ENCODE results near the gene SEMA3B.
"Not testable (repeated sequence)": the region's sequence is repeated elsewhere in the genome, so short reads cannot be mapped to it uniquely, and the experiment has no call there.

The SEMA3B gene

DNA sequence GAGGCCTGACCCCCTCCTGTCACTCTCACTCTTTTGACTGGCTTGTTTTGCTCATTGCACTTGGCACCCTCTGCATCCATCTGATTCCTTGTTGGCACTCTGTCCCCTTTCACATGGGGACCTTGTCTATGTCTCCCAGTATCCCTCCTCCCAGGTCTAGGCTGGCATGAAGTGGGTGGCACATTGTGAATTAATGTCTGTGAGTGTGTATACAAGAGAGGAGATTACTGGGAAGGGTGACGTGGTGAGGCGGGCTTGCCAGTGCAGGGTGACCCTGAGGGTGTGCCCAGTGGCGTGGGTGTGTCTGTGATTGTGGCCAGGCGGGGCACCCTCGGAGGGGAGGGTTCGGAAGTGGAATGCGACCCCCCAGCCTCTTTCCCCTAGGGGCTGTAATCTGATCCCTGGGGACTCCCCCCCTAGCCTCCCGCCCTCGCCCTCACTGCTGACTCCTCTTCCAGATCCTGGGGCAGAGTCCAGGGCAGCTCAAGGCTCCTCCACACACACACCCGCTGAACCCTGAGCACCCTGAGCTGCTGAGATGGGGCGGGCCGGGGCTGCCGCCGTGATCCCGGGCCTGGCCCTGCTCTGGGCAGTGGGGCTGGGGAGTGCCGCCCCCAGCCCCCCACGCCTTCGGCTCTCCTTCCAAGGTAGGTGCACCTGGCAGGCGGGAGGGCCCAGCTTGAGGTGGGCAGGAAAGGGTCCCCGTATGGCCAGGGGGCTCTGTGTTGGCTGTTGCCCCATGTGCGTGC is at the start of gene SEMA3B:
Gene SEMA3B, plus strand, starts transcription at position 445 of the 749 bp plus-strand sequence. Its CDS starts 94 bp downstream, at position 539.
- Histone ChIP-seq H3K4me1 (ENCODE audit: control insufficient read depth, insufficient read depth, low read length) (peaks cover 83% of the 10 kb centered on the region), H3K9ac (ENCODE audit: low read length) (peak within 1 kb of the TSS; percentile 93), H3K27me3 (ENCODE audit: control insufficient read depth, insufficient read depth, low read length) (no peaks in the 10 kb centered on the region), H3K4me3 (ENCODE audit: low read length) (peak within 1 kb of the TSS; percentile 71), H3K36me3 (ENCODE audit: control insufficient read depth, insufficient read depth, low read length) (no peaks in the 10 kb centered on the region), H3K9me3 (ENCODE audit: control insufficient read depth, low read length) (no peaks in the 10 kb centered on the region)

DNA sequence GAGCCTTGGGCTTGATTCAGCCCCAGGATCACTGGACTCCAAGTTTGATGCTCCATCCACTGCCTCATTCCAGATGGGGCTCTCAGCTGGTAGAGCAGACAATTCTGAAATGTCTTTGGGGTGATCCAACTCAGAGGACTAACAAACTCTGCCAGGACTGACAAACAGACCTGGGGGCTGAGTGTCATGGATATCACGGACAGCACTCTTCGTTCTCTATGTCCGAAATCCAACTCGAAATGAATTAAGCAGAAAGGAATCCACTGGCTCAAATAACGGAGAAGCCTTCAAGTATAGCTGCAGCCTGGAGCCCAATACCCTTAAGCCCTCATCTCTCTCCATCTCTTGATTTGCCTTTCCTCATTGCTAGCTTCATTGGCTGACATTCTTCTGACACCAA is 49.7 kb upstream of the SEMA3B start:
- Histone ChIP-seq H3K27me3 (ENCODE audit: control insufficient read depth, insufficient read depth, low read length) (peaks cover 2% of the 10 kb centered on the region), H3K4me3 (ENCODE audit: low read length) (no peak overlapping the region), H3K9ac (ENCODE audit: low read length) (no peak overlapping the region), H3K36me3 (ENCODE audit: control insufficient read depth, insufficient read depth, low read length) (no peaks in the 10 kb centered on the region), H3K9me3 (ENCODE audit: control insufficient read depth, low read length) (no peaks in the 10 kb centered on the region), H3K4me1 (ENCODE audit: control insufficient read depth, insufficient read depth, low read length) (peaks cover 4% of the 10 kb centered on the region)

- Histone ChIP-seq H3K9me3 (ENCODE audit: control insufficient read depth, low read length) (no peaks in the 10 kb centered on the region), H3K36me3 (ENCODE audit: control insufficient read depth, insufficient read depth, low read length) (no peaks in the 10 kb centered on the region), H3K4me1 (ENCODE audit: control insufficient read depth, insufficient read depth, low read length) (peaks cover 4% of the 10 kb centered on the region), H3K9ac (ENCODE audit: low read length) (no peak overlapping the region), H3K4me3 (ENCODE audit: low read length) (no peak overlapping the region), H3K27me3 (ENCODE audit: control insufficient read depth, insufficient read depth, low read length) (peaks cover 2% of the 10 kb centered on the region)
Observed at GRCh38 chr3:50220109-50220508, 48.8 kb upstream of the SEMA3B start.

GRCh38 chr3:50221051-50221410 is 47.9 kb upstream of the SEMA3B start:
- Histone ChIP-seq H3K9me3 (ENCODE audit: control insufficient read depth, low read length) (no peaks in the 10 kb centered on the region), H3K4me1 (ENCODE audit: control insufficient read depth, insufficient read depth, low read length) (peaks cover 7% of the 10 kb centered on the region)

GRCh38 chr3:50221411-50222168 is 47.4 kb upstream of the SEMA3B start:
- Histone ChIP-seq H3K27me3 (ENCODE audit: control insufficient read depth, insufficient read depth, low read length) (peaks cover 2% of the 10 kb centered on the region), H3K4me1 (ENCODE audit: control insufficient read depth, insufficient read depth, low read length) (peaks cover 12% of the 10 kb centered on the region), H3K36me3 (ENCODE audit: control insufficient read depth, insufficient read depth, low read length) (no peaks in the 10 kb centered on the region), H3K9me3 (ENCODE audit: control insufficient read depth, low read length) (no peaks in the 10 kb centered on the region), H3K4me3 (ENCODE audit: low read length) (no peak overlapping the region), H3K9ac (ENCODE audit: low read length) (no peak overlapping the region)

More at GRCh38 chr3:50221051-50221410, 47.9 kb upstream of the SEMA3B start:
- H3K36me3 ChIP-seq (ENCODE audit: control insufficient read depth, insufficient read depth, low read length), result no peaks in the 10 kb centered on the region
- H3K4me3 ChIP-seq (ENCODE audit: low read length), result no peak overlapping the region
- H3K9ac ChIP-seq (ENCODE audit: low read length), result no peak overlapping the region
- H3K27me3 ChIP-seq (ENCODE audit: control insufficient read depth, insufficient read depth, low read length), result peaks cover 2% of the 10 kb centered on the region

- Histone ChIP-seq H3K36me3 (ENCODE audit: control insufficient read depth, insufficient read depth, low read length) (no peaks in the 10 kb centered on the region), H3K27me3 (ENCODE audit: control insufficient read depth, insufficient read depth, low read length) (peaks cover 2% of the 10 kb centered on the region), H3K4me3 (ENCODE audit: low read length) (no peak overlapping the region), H3K4me1 (ENCODE audit: control insufficient read depth, insufficient read depth, low read length) (peaks cover 18% of the 10 kb centered on the region), H3K9ac (ENCODE audit: low read length) (no peak overlapping the region), H3K9me3 (ENCODE audit: control insufficient read depth, low read length) (no peaks in the 10 kb centered on the region)
Observed at GRCh38 chr3:50222169-50222528, 46.8 kb upstream of the SEMA3B start.

GRCh38 chr3:50224639-50225038 is 44.3 kb upstream of the SEMA3B start:
- no peaks in the 10 kb centered on the region for H3K36me3 ChIP-seq (ENCODE audit: control insufficient read depth, insufficient read depth, low read length)
- no peak overlapping the region for H3K4me3 ChIP-seq (ENCODE audit: low read length)
- H3K27me3 ChIP-seq (ENCODE audit: control insufficient read depth, insufficient read depth, low read length), result no peaks in the 10 kb centered on the region
- peaks cover 24% of the 10 kb centered on the region for H3K4me1 ChIP-seq (ENCODE audit: control insufficient read depth, insufficient read depth, low read length)
- no peaks in the 10 kb centered on the region for H3K9me3 ChIP-seq (ENCODE audit: control insufficient read depth, low read length)
- H3K9ac ChIP-seq (ENCODE audit: low read length), result no peak overlapping the region

- Histone ChIP-seq H3K27me3 (ENCODE audit: control insufficient read depth, insufficient read depth, low read length) (no peaks in the 10 kb centered on the region), H3K4me1 (ENCODE audit: control insufficient read depth, insufficient read depth, low read length) (peaks cover 29% of the 10 kb centered on the region), H3K36me3 (ENCODE audit: control insufficient read depth, insufficient read depth, low read length) (no peaks in the 10 kb centered on the region), H3K9me3 (ENCODE audit: control insufficient read depth, low read length) (no peaks in the 10 kb centered on the region), H3K9ac (ENCODE audit: low read length) (peak overlapping the region; percentile 66), H3K4me3 (ENCODE audit: low read length) (peak overlapping the region; percentile 6)
Observed at GRCh38 chr3:50226888-50227389, 42.0 kb upstream of the SEMA3B start.

GRCh38 chr3:50227390-50228183 is 41.4 kb upstream of the SEMA3B start:
- Histone ChIP-seq H3K36me3 (ENCODE audit: control insufficient read depth, insufficient read depth, low read length) (no peaks in the 10 kb centered on the region), H3K9ac (ENCODE audit: low read length) (peak overlapping the region; percentile 66), H3K9me3 (ENCODE audit: control insufficient read depth, low read length) (no peaks in the 10 kb centered on the region), H3K4me1 (ENCODE audit: control insufficient read depth, insufficient read depth, low read length) (peaks cover 29% of the 10 kb centered on the region), H3K4me3 (ENCODE audit: low read length) (peak overlapping the region; percentile 72), H3K27me3 (ENCODE audit: control insufficient read depth, insufficient read depth, low read length) (no peaks in the 10 kb centered on the region)

- H3K36me3 ChIP-seq (ENCODE audit: control insufficient read depth, insufficient read depth, low read length); H3K9me3 ChIP-seq (ENCODE audit: control insufficient read depth, low read length); H3K27me3 ChIP-seq (ENCODE audit: control insufficient read depth, insufficient read depth, low read length): not testable (repeated sequence)
- Histone ChIP-seq H3K4me3 (ENCODE audit: low read length) (peak overlapping the region; percentile 72), H3K4me1 (ENCODE audit: control insufficient read depth, insufficient read depth, low read length) (peaks cover 29% of the 10 kb centered on the region), H3K9ac (ENCODE audit: low read length) (peak overlapping the region; percentile 66)
Observed at GRCh38 chr3:50228184-50228763, 40.7 kb upstream of the SEMA3B start.

- H3K27me3 ChIP-seq (ENCODE audit: control insufficient read depth, insufficient read depth, low read length), result no peaks in the 10 kb centered on the region
- no peaks in the 10 kb centered on the region for H3K9me3 ChIP-seq (ENCODE audit: control insufficient read depth, low read length)
- peaks cover 30% of the 10 kb centered on the region for H3K4me1 ChIP-seq (ENCODE audit: control insufficient read depth, insufficient read depth, low read length)
- no peaks in the 10 kb centered on the region for H3K36me3 ChIP-seq (ENCODE audit: control insufficient read depth, insufficient read depth, low read length)
- H3K9ac ChIP-seq (ENCODE audit: low read length), result no peak overlapping the region
- H3K4me3 ChIP-seq (ENCODE audit: low read length), result no peak overlapping the region
Observed at GRCh38 chr3:50229490-50229889, 39.5 kb upstream of the SEMA3B start.

Measured in mucosa of stomach (tissue), 1 donor.